Nephron (organoid): ENCODE data around the gene INTS1.

ENCODE experiments used
- H3K27ac Mint-ChIP-seq, 3 experiments: 2 replicates each; pipeline ENCODE4 v1.8.0; 2020; ENCODE audit warnings: mixed read lengths in 3 of 3, mild to moderate bottlenecking in 2 of 3, moderate library complexity in 1 of 3
- H3K27me3 Mint-ChIP-seq: 2 replicates; pipeline ENCODE4 v1.8.0; 2021; ENCODE audit warnings: low read depth, mild to moderate bottlenecking, moderate library complexity, mixed read lengths
- H3K36me3 Mint-ChIP-seq: 2 replicates; pipeline ENCODE4 v1.8.0; 2020; ENCODE audit warnings: low read depth, mixed read lengths
- H3K4me1 Mint-ChIP-seq: 2 replicates; pipeline ENCODE4 v1.8.0; 2020; ENCODE audit warnings: mixed read lengths
- H3K4me3 Mint-ChIP-seq, 3 experiments: 2 replicates each; pipeline ENCODE4 v1.8.0; 2020; ENCODE audit warnings: mild to moderate bottlenecking in 3 of 3, mixed read lengths in 3 of 3, moderate library complexity in 2 of 3
- H3K9me3 Mint-ChIP-seq: 2 replicates; pipeline ENCODE4 v1.8.0; 2020; ENCODE audit warnings: mixed read lengths
- CTCF ChIP-seq, 3 experiments: fragments of 200-600 bp; sonication (generic); IDR thresholded peaks; one replicate each; pipeline ENCODE4 v1.5.0; 2021; ENCODE audit warnings: antibody characterized with exemption in 3 of 3; ENCODE audit not compliant: unreplicated experiment in 3 of 3

INTS1 gene

GRCh38 chr7:1495564-1496242, 8.5 kb downstream of the INTS1 start:
- H3K4me3 Mint-ChIP-seq, result no peak overlapping the region
- H3K36me3 Mint-ChIP-seq, result peaks cover 33% of the 10 kb centered on the region
- TF ChIP-seq CTCF (IDR thresholded peaks at IDR 0.05; ENCODE audit: unreplicated experiment in 3 of 3), result no peak
- H3K27ac Mint-ChIP-seq, result no peak overlapping the region
- no peaks in the 10 kb centered on the region for H3K27me3 Mint-ChIP-seq
- H3K4me1 Mint-ChIP-seq, result no peaks in the 10 kb centered on the region
- H3K9me3 Mint-ChIP-seq, result no peaks in the 10 kb centered on the region

- Mint-ChIP-seq H3K27me3 (no peaks in the 10 kb centered on the region), H3K36me3 (peaks cover 35% of the 10 kb centered on the region), H3K9me3 (no peaks in the 10 kb centered on the region), H3K4me3 (no peak overlapping the region), H3K4me1 (no peaks in the 10 kb centered on the region), H3K27ac (no peak overlapping the region)
- TF ChIP-seq CTCF (IDR thresholded peaks at IDR 0.05; ENCODE audit: unreplicated experiment in 3 of 3), result no peak
Observed at GRCh38 chr7:1494866-1495563, 9.2 kb downstream of the INTS1 start.

GRCh38 chr7:1494447-1494846, 9.7 kb downstream of the INTS1 start:
- Mint-ChIP-seq H3K36me3 (peaks cover 38% of the 10 kb centered on the region), H3K27ac (no peak overlapping the region), H3K27me3 (no peaks in the 10 kb centered on the region), H3K9me3 (no peaks in the 10 kb centered on the region), H3K4me1 (no peaks in the 10 kb centered on the region), H3K4me3 (no peak overlapping the region)
- no peak for TF ChIP-seq CTCF (IDR thresholded peaks at IDR 0.05; ENCODE audit: unreplicated experiment in 3 of 3)

- TF ChIP-seq CTCF (IDR thresholded peaks at IDR 0.05; ENCODE audit: unreplicated experiment in 3 of 3), result no peak
- H3K27ac Mint-ChIP-seq, result no peak overlapping the region
- no peaks in the 10 kb centered on the region for H3K9me3 Mint-ChIP-seq
- H3K36me3 Mint-ChIP-seq, result peaks cover 45% of the 10 kb centered on the region
- no peak overlapping the region for H3K4me3 Mint-ChIP-seq
- H3K27me3 Mint-ChIP-seq, result no peaks in the 10 kb centered on the region
- no peaks in the 10 kb centered on the region for H3K4me1 Mint-ChIP-seq
Observed at GRCh38 chr7:1493571-1493970, 10.6 kb downstream of the INTS1 start.

- no peak overlapping the region for H3K4me3 Mint-ChIP-seq
- TF ChIP-seq CTCF (IDR thresholded peaks at IDR 0.05; ENCODE audit: unreplicated experiment in 3 of 3), result no peak
- no peaks in the 10 kb centered on the region for H3K27me3 Mint-ChIP-seq
- H3K36me3 Mint-ChIP-seq, result peaks cover 49% of the 10 kb centered on the region
- H3K27ac Mint-ChIP-seq, result no peak overlapping the region
- no peaks in the 10 kb centered on the region for H3K4me1 Mint-ChIP-seq
- no peaks in the 10 kb centered on the region for H3K9me3 Mint-ChIP-seq
Observed at GRCh38 chr7:1493129-1493528, 11.1 kb downstream of the INTS1 start.

GRCh38 chr7:1492640-1493039, 11.5 kb downstream of the INTS1 start:
- Mint-ChIP-seq H3K4me3 (no peak overlapping the region), H3K4me1 (no peaks in the 10 kb centered on the region), H3K9me3 (no peaks in the 10 kb centered on the region), H3K27ac (no peak overlapping the region), H3K27me3 (no peaks in the 10 kb centered on the region), H3K36me3 (peaks cover 45% of the 10 kb centered on the region)
- TF ChIP-seq CTCF (IDR thresholded peaks at IDR 0.05; ENCODE audit: unreplicated experiment in 3 of 3), result no peak
